ENCODE results near the gene GGT1.
A peak's percentile ranks its signal among the peaks of the same experiment; 100 is the strongest.
"Not testable (repeated sequence)": the region's sequence is repeated elsewhere in the genome, so short reads cannot be mapped to it uniquely, and the experiment has no call there.

GGT1 gene

GRCh38 chr22:24642307-24642706, 39.3 kb downstream of the GGT1 start:
- DNase-seq (ENCODE audit: low spot score): not testable (repeated sequence)

- DNase-seq (ENCODE audit: low spot score): not testable (repeated sequence)
These were observed 41.4 kb downstream of the GGT1 start for GRCh38 chr22:24644409-24644808.

- not testable (repeated sequence) for DNase-seq (ENCODE audit: low spot score)
These were observed 42.7 kb downstream of the GGT1 start for GRCh38 chr22:24645408-24646399.

- not testable (repeated sequence) for DNase-seq (ENCODE audit: low spot score)
These were observed 43.8 kb downstream of the GGT1 start for GRCh38 chr22:24646756-24647155.

GRCh38 chr22:24649371-24649770, 46.4 kb downstream of the GGT1 start:
- DNase-seq (ENCODE audit: low spot score): not testable (repeated sequence)

- DNase-seq (ENCODE audit: low spot score): peak; percentile 26
These were observed 47.9 kb downstream of the GGT1 start for GRCh38 chr22:24650884-24651283.

- not testable (repeated sequence) for DNase-seq (ENCODE audit: low spot score)
These were observed 62.4 kb downstream of the GGT1 start for GRCh38 chr22:24665395-24665794.

GRCh38 chr22:24667904-24668303, 64.9 kb downstream of the GGT1 start:
- DNase-seq (ENCODE audit: low spot score): not testable (repeated sequence)

- not testable (repeated sequence) for DNase-seq (ENCODE audit: low spot score)
These were observed 69.5 kb downstream of the GGT1 start for GRCh38 chr22:24672532-24672931.
